ENCODE results near the gene CNOT1. TPM values are rescaled to one million over a fixed set of nuclear protein-coding genes. Genes with fewer than 3 reads are reported as not detected.

Gene CNOT1
- total RNA-seq, 4 donors from 2014 or later, result 122 to 257 (median 178) TPM

GRCh38 chr16:58500430-58501241 lies 129.0 kb downstream of the CNOT1 start:
- Histone ChIP-seq H3K4me1 (peaks cover 9 to 17% (median 10%) of the 10 kb centered on the region in 4 donors), H3K9me3 (no peaks in the 10 kb centered on the region), H3K36me3 (no peaks in the 10 kb centered on the region), H3K4me3 (peak overlapping the region in 2 of 4 donors; percentile 14 to 43), H3K27ac (no peak overlapping the region), H3K27me3 (peaks cover 50% of the 10 kb centered on the region)
- DNase-seq, result no peak
- intact Hi-C loops (cut with DNase I; ENCODE audit: low total_unique reads), result no loop called here
- 10% methylated on average over 19 of the region's 36 CpGs; no CpG with 5 or more reads in 1 of the 2 donors for WGBS, 2 donors (ENCODE audit: low coverage in 1 of 2)
- in situ Hi-C loops (cut with MboI; ENCODE audit: low pct_ligation_motif_present in 1 of 4, low pct_unique_long_range_greater_than_20kb in 1 of 4, low sequenced_read_pairs in 3 of 4), result no loop called here
- TF ChIP-seq CTCF (IDR thresholded peaks at IDR 0.05), result no peak
- no peak for TF ChIP-seq EP300 (IDR thresholded peaks at IDR 0.05; ENCODE audit: low read depth)
- no peak for TF ChIP-seq POLR2AphosphoS5 (IDR thresholded peaks at IDR 0.05)
- TF ChIP-seq POLR2A (IDR thresholded peaks at IDR 0.05), result no peak

GRCh38 chr16:58499615-58500351 lies 129.8 kb downstream of the CNOT1 start, which contains the start of gene NDRG4:
Gene NDRG4, plus strand, starts transcription at chr16:58500143. Its CDS starts 106 bp downstream, at chr16:58500249.
- Histone ChIP-seq H3K27me3 (peaks cover 50% of the 10 kb centered on the region), H3K27ac (no peak within 1 kb of the TSS), H3K4me3 (peak within 1 kb of the TSS in 2 of 4 donors; percentile 14 to 43), H3K36me3 (no peaks in the 10 kb centered on the region), H3K4me1 (peaks cover 9 to 21% (median 12%) of the 10 kb centered on the region in 4 donors), H3K9me3 (no peaks in the 10 kb centered on the region)
- WGBS, 2 donors (ENCODE audit: low coverage in 1 of 2), result 50% methylated on average over 18 of the region's 24 CpGs; no CpG with 5 or more reads in 1 of the 2 donors
- in situ Hi-C loops (cut with MboI; ENCODE audit: low pct_ligation_motif_present in 1 of 4, low pct_unique_long_range_greater_than_20kb in 1 of 4, low sequenced_read_pairs in 3 of 4) (loop anchor here in 1 of 4 donors (25.0 kb wide), 1 partner anchor 487 kb away; the partner anchor contains the start of genes USB1 and ZNF319), intact Hi-C loops (cut with DNase I; ENCODE audit: low total_unique reads) (no loop called here)
- DNase-seq, result peak; percentile 40
- TF ChIP-seq EP300 (IDR thresholded peaks at IDR 0.05; ENCODE audit: low read depth) (no peak), POLR2A (IDR thresholded peaks at IDR 0.05) (no peak), CTCF (IDR thresholded peaks at IDR 0.05) (no peak), POLR2AphosphoS5 (IDR thresholded peaks at IDR 0.05) (no peak)

DNA sequence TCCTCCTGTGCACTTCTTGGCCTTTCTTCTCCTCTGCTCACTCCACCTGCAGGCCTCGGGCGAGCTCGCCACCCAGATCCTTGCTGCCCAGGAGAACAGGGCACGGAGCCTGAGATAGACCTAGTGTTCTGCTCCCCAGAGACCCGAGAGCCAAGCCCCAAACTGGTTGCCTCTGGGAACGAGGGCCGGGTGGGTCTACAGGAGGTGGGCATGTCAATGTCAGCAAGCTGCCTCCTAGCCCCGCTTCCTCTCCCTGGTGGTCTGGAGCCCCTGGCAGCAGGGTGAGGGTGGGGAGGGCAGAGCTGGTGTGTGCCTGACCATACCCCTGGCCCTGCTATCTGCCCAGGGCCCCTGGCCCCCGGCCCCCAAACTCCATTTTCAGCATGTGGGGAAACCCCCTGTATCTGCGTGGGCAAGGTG lies 130.5 kb downstream of the CNOT1 start:
- Histone ChIP-seq H3K4me1 (peaks cover 9 to 21% (median 12%) of the 10 kb centered on the region in 4 donors), H3K27ac (no peak overlapping the region), H3K27me3 (peaks cover 46% of the 10 kb centered on the region), H3K4me3 (no peak overlapping the region), H3K36me3 (no peaks in the 10 kb centered on the region), H3K9me3 (no peaks in the 10 kb centered on the region)
- WGBS, 2 donors (ENCODE audit: low coverage in 1 of 2), result 73% methylated on average over 10 of the region's 10 CpGs; no CpG with 5 or more reads in 1 of the 2 donors
- no peak for TF ChIP-seq POLR2AphosphoS5 (IDR thresholded peaks at IDR 0.05)
- no peak for TF ChIP-seq CTCF (IDR thresholded peaks at IDR 0.05)
- no peak for TF ChIP-seq POLR2A (IDR thresholded peaks at IDR 0.05)
- no peak for TF ChIP-seq EP300 (IDR thresholded peaks at IDR 0.05; ENCODE audit: low read depth)
- intact Hi-C loops (cut with DNase I; ENCODE audit: low total_unique reads) (no loop called here), in situ Hi-C loops (cut with MboI; ENCODE audit: low pct_ligation_motif_present in 1 of 4, low pct_unique_long_range_greater_than_20kb in 1 of 4, low sequenced_read_pairs in 3 of 4) (loop anchor here in 1 of 4 donors (25.0 kb wide), 1 partner anchor 487 kb away; the partner anchor contains the start of genes USB1 and ZNF319)
- no peak for DNase-seq

Data from transverse colon (tissue), 4 donors.